Mesothelial cell of epicardium (in vitro differentiated cells): ENCODE results near the gene TACC3. TPM values are rescaled to one million over a fixed set of nuclear protein-coding genes. Genes with fewer than 3 reads are reported as not detected.
A peak's percentile ranks its signal among the peaks of the same experiment; 100 is the strongest.

ENCODE experiments used
- DNase-seq, 2 experiments: peaks; one replicate each; pipeline ENCODE4 v3.0.0; 2021; ENCODE audit warnings: low spot score in 2 of 2; ENCODE audit not compliant: unreplicated experiment in 2 of 2
- H3K27ac Mint-ChIP-seq: 2 replicates; pipeline ENCODE4 v1.8.0; 2021; ENCODE audit warnings: mixed read lengths
- H3K27me3 Mint-ChIP-seq: 2 replicates; pipeline ENCODE4 v1.8.0; 2021; ENCODE audit warnings: low read depth, mixed read lengths
- H3K36me3 Mint-ChIP-seq: 2 replicates; pipeline ENCODE4 v1.8.0; 2021; ENCODE audit warnings: mixed read lengths
- H3K4me1 Mint-ChIP-seq: 2 replicates; pipeline ENCODE4 v1.8.0; 2021; ENCODE audit warnings: mixed read lengths
- H3K4me3 Mint-ChIP-seq: 2 replicates; pipeline ENCODE4 v1.8.0; 2021; ENCODE audit warnings: mild to moderate bottlenecking, moderate library complexity, mixed read lengths
- H3K9me3 Mint-ChIP-seq: 2 replicates; pipeline ENCODE4 v1.8.0; 2021; ENCODE audit warnings: mixed read lengths
- total RNA-seq: library from RNA; stranded (reverse); gene quantifications from 3 replicates; pipeline ENCODE4 v1.2.1, GENCODE V29; 2021
- TF ChIP-seq, protein P1 (sequence below): fragments of 200-600 bp; sonication (generic); IDR thresholded peaks from one replicate; pipeline ENCODE4 v1.5.0; 2021; ENCODE audit warnings: antibody characterized with exemption; ENCODE audit not compliant: unreplicated experiment

TACC3 gene
- total RNA-seq, 1 donor from 2014 or later = 45.3 TPM

DNA sequence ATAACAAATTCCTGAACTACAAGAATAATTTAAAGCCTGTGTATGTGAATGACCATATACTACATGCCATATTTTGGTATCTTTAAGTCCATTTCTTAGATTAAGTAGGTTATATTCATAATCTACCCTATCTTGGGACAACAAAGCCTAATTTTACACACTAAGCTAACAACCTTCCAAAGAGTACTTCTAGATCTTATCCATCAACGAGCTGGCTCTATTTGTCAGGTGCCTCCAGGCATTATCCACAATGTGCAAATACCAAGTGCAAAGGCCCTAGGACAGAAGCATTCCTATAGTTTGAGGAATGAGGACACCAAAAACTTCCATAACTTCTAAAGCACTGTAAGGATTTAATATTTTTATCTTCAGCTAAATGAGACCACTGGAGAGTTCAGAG, 12.7 kb upstream of the TACC3 start:
- Mint-ChIP-seq H3K9me3 (no peaks in the 10 kb centered on the region), H3K4me1 (peaks cover 48% of the 10 kb centered on the region), H3K27me3 (no peaks in the 10 kb centered on the region), H3K36me3 (peaks cover 16% of the 10 kb centered on the region), H3K4me3 (peak overlapping the region; percentile 85), H3K27ac (peak overlapping the region; percentile 93)
- TF ChIP-seq, protein P1, sequence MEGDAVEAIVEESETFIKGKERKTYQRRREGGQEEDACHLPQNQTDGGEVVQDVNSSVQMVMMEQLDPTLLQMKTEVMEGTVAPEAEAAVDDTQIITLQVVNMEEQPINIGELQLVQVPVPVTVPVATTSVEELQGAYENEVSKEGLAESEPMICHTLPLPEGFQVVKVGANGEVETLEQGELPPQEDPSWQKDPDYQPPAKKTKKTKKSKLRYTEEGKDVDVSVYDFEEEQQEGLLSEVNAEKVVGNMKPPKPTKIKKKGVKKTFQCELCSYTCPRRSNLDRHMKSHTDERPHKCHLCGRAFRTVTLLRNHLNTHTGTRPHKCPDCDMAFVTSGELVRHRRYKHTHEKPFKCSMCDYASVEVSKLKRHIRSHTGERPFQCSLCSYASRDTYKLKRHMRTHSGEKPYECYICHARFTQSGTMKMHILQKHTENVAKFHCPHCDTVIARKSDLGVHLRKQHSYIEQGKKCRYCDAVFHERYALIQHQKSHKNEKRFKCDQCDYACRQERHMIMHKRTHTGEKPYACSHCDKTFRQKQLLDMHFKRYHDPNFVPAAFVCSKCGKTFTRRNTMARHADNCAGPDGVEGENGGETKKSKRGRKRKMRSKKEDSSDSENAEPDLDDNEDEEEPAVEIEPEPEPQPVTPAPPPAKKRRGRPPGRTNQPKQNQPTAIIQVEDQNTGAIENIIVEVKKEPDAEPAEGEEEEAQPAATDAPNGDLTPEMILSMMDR = no peak
- no peak for DNase-seq

DNA sequence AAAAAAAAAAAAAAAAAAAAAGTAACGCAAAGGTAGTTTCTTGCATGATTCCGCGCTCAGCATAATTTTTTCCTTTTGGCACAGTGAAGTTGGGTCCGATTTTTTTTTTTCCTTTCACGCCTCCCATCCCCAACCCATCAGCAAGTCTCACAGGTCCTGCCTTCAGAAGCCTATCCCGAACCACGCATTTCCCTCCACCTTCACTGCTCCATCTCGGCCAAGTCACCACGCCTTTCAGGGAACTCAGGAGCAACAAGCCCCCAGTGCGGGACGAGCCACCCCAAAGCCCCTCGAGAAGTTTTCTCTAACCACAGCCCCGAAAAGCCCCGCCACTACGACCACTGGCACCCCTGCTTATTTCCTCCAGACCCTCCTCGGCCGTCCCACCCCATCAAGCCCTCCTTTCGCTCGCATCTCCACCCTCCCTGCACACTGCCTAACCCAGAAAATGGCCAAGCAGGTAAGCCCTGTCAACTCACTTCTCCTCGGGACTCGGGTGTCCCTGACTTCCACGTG, 10.2 kb upstream of the TACC3 start:
- no peak for DNase-seq
- TF ChIP-seq, protein P1 = no peak

DNA sequence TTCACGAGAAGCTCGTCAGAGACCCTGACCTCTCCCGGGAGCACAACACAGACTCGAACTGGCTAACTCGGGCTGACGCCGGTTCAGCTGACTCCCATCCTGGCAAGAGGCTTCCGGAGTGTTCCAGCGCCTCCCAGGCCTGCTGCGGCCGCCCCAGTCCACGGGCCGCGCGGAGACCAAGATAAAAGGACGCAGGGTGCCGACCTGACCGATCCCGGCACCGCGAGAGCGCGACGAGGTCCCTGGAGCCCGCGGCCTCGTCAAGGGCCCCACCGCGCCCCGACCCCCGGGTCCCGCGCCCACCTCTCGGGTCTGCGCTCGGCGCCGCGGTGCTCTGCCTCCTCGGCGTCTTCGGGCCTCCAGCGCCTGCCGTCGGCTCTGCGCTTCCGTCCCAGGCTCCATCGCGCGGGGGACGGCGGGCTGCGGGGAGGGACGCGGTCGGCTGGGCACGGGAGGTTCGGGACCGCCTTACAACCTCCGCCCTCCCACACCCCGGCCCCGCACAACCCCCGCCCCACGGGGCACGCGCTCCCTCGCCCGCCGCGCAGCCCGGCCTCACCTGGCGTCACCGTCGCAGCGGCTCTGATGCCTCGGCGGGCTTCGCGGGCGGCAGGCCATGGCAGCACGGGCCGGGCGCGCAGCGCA, 9.6 kb upstream of the TACC3 start:
- no peaks in the 10 kb centered on the region for H3K27me3 Mint-ChIP-seq
- DNase-seq = peak in 1 of 2 experiments; percentile 51
- peak overlapping the region; percentile 88 for H3K27ac Mint-ChIP-seq
- TF ChIP-seq, protein P1 = no peak
- no peaks in the 10 kb centered on the region for H3K9me3 Mint-ChIP-seq
- peaks cover 41% of the 10 kb centered on the region for H3K4me1 Mint-ChIP-seq
- peaks cover 9% of the 10 kb centered on the region for H3K36me3 Mint-ChIP-seq
- H3K4me3 Mint-ChIP-seq = peak overlapping the region; percentile 85

More for the DNA sequence above, 10.2 kb upstream of the TACC3 start:
- Mint-ChIP-seq H3K27me3 (no peaks in the 10 kb centered on the region), H3K9me3 (no peaks in the 10 kb centered on the region), H3K4me1 (peaks cover 44% of the 10 kb centered on the region), H3K4me3 (peak overlapping the region; percentile 85), H3K36me3 (peaks cover 13% of the 10 kb centered on the region), H3K27ac (peak overlapping the region; percentile 88)

DNA sequence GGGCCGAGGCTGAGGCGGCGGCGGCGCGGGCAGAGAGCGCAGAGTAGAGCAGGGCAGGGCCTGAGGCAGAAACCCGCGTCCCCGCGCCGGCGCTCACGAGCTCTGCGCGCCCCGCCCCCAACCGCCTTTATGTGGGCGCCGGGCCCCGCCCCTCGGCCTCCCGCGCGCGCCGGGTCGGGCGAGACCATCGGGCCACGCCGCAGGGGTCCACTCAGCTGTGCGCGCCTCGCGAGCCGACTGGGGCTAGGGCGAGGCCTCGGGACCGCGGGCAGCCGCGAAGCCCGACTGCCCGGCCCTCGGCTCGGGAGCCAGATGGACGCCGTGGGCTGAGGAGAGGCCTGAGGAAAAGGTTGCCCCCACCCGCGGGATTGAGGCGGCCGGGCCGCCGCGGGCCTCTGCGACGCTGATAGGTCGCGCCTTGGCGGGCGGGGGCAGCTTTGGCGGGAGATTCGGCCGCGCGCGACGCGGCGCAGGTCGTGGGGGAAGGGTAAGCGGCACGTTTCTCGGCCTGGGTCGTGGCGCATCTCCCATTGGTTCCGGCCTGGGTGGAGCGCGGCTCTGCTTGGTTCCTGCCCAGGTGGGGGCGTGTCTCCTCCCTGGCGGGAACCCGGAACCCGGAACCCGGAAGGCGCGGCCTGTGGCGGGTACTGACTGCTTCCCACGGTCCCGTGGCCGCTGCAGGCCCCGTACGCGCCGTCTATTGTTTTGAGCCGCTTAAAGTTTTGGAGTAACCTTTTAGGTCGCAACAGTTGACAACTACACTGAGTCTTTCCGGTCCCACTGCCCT, 8.9 kb upstream of the TACC3 start, which contains the start of gene SLBP:
TSS of gene SLBP (minus strand) at position 104 of the 787 bp plus-strand sequence. CDS start 131 bp downstream, outside the sequence.
- H3K9me3 Mint-ChIP-seq = no peaks in the 10 kb centered on the region
- peak within 1 kb of the TSS; percentile 98 for H3K27ac Mint-ChIP-seq
- TF ChIP-seq, protein P1 = no peak
- H3K36me3 Mint-ChIP-seq = peaks cover 9% of the 10 kb centered on the region
- H3K4me1 Mint-ChIP-seq = peaks cover 41% of the 10 kb centered on the region
- H3K27me3 Mint-ChIP-seq = no peaks in the 10 kb centered on the region
- DNase-seq = peak; percentile 86 to 93
- H3K4me3 Mint-ChIP-seq = peak within 1 kb of the TSS; percentile 87

DNA sequence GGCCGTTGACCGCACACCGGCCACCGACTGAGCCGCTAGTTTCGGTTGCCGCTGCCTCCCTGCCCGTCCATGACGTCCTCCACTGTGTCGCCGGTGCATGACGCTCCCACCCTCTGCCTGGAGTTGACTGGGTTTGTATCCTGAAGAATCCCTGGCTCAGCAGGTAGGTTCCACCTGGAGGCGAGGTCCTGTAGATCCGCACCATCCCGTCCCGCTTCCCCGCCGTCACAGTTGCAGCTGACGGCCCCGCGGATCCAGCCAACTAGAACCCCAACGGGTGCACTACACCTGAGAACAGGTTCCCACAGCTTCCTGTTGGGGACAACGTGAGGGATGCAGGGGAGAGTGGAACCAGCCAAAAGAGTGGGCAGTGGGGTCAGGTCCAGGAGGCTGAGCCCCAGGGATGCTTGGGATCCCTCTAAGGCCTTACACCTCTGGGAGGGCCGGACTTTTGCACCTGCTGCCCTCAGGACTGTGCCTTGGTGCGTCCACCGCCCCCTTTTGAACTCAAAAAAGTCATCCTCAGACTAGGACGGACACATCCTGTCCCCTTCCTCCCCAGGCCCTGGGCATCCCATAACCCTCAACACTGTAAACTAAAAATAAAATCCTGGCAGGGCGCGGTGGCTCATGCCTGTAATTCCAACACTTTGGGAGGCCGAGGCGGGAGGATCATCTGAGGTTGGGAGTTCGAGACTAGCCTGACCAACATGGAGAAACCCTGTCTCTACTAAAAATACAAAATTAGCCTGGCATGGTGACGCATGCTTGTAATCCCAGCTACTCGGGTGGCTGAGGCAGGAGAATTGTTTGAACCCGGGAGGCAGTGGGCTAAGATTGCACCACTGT, 8.1 kb upstream of the TACC3 start:
- Mint-ChIP-seq H3K4me3 (peak overlapping the region; percentile 87), H3K27me3 (no peaks in the 10 kb centered on the region), H3K36me3 (peaks cover 6% of the 10 kb centered on the region), H3K9me3 (no peaks in the 10 kb centered on the region), H3K27ac (peak overlapping the region; percentile 98), H3K4me1 (peaks cover 39% of the 10 kb centered on the region)
- no peak for DNase-seq
- TF ChIP-seq, protein P1 = no peak
